H9 (cell line): ENCODE measurements around the gene METRNL. TPM values are rescaled to one million over a fixed set of nuclear protein-coding genes. Genes with fewer than 3 reads are reported as not detected.

ENCODE experiments used
- DNase-seq: peaks from one replicate; pipeline ENCODE4 v3.0.0-alpha.2; 2017
- H2AFZ ChIP-seq: one replicate; pipeline ENCODE4 v1.6.1; 2013; ENCODE audit warnings: mild to moderate bottlenecking, low read length, control low read depth, moderate library complexity
- H2AK5ac ChIP-seq: 2 replicates; pipeline ENCODE4 v1.6.1; 2013; ENCODE audit warnings: low read length, control low read depth, mixed read lengths; ENCODE audit not compliant: insufficient read length
- H2BK120ac ChIP-seq: one replicate; pipeline ENCODE4 v1.6.1; 2013; ENCODE audit warnings: low read depth, mild to moderate bottlenecking, low read length, control low read depth, inconsistent platforms; ENCODE audit not compliant: poor library complexity, severe bottlenecking
- H2BK12ac ChIP-seq: 2 replicates; pipeline ENCODE4 v1.6.1; 2013; ENCODE audit warnings: low read length, control low read depth, mixed read lengths, low read depth; ENCODE audit not compliant: insufficient read length
- H2BK15ac ChIP-seq: 2 replicates; pipeline ENCODE4 v1.6.1; 2013; ENCODE audit warnings: low read depth, low read length, control low read depth
- H2BK20ac ChIP-seq: one replicate; pipeline ENCODE4 v1.6.1; 2013; ENCODE audit warnings: low read depth, mild to moderate bottlenecking, low read length, control low read depth, inconsistent platforms; ENCODE audit not compliant: poor library complexity, severe bottlenecking
- H2BK5ac ChIP-seq: 2 replicates; pipeline ENCODE4 v1.6.1; 2013; ENCODE audit warnings: low read length, control low read depth, mixed read lengths; ENCODE audit not compliant: insufficient read length
- H3K14ac ChIP-seq: 2 replicates; pipeline ENCODE4 v1.6.1; 2013; ENCODE audit warnings: low read length, control low read depth; ENCODE audit not compliant: insufficient read depth
- H3K18ac ChIP-seq: 2 replicates; pipeline ENCODE4 v1.6.1; 2013; ENCODE audit warnings: low read depth, mild to moderate bottlenecking, mixed read lengths, low read length, control low read depth; ENCODE audit not compliant: insufficient read length
- H3K23ac ChIP-seq: 2 replicates; pipeline ENCODE4 v1.6.1; 2013; ENCODE audit warnings: low read length, control low read depth, mixed read lengths, low read depth; ENCODE audit not compliant: insufficient read length
- H3K23me2 ChIP-seq: 2 replicates; pipeline ENCODE4 v1.6.1; 2013; ENCODE audit warnings: low read depth, mild to moderate bottlenecking, mixed read lengths, low read length, control low read depth; ENCODE audit not compliant: insufficient read length, poor library complexity, severe bottlenecking
- H3K27ac ChIP-seq: 2 replicates; pipeline ENCODE4 v1.5.1; 2013; ENCODE audit warnings: low read length, control low read depth, mixed read lengths, low read depth; ENCODE audit not compliant: insufficient read length
- H3K27me3 ChIP-seq: 2 replicates; pipeline ENCODE4 v1.6.1; 2013; ENCODE audit warnings: low read length, control low read depth, inconsistent platforms; ENCODE audit not compliant: insufficient read depth
- H3K4ac ChIP-seq: 2 replicates; pipeline ENCODE4 v1.6.1; 2013; ENCODE audit warnings: low read depth, mild to moderate bottlenecking, control low read depth, inconsistent platforms, low read length, moderate library complexity
- H3K4me1 ChIP-seq: 2 replicates; pipeline ENCODE4 v1.6.1; 2013; ENCODE audit warnings: low read length, control low read depth, inconsistent platforms; ENCODE audit not compliant: insufficient read depth
- H3K4me2 ChIP-seq: 2 replicates; pipeline ENCODE4 v1.6.1; 2013; ENCODE audit warnings: low read length, control low read depth, mixed read lengths; ENCODE audit not compliant: insufficient read length, insufficient read depth
- H3K56ac ChIP-seq: 2 replicates; pipeline ENCODE4 v1.6.1; 2013; ENCODE audit warnings: low read depth, mild to moderate bottlenecking, mixed read lengths, low read length, control low read depth; ENCODE audit not compliant: insufficient read length
- H3K79me1 ChIP-seq: 2 replicates; pipeline ENCODE4 v1.6.1; 2013; ENCODE audit warnings: low read depth, mild to moderate bottlenecking, moderate library complexity, low read length, control low read depth, inconsistent platforms; ENCODE audit not compliant: insufficient read depth, poor library complexity, severe bottlenecking
- H3K79me2 ChIP-seq: 2 replicates; pipeline ENCODE4 v1.6.1; 2013; ENCODE audit warnings: low read length, control low read depth, inconsistent platforms; ENCODE audit not compliant: insufficient read depth
- H3K9ac ChIP-seq: 2 replicates; pipeline ENCODE4 v1.6.1; 2013; ENCODE audit warnings: low read length, control low read depth, mixed read lengths; ENCODE audit not compliant: insufficient read length; ENCODE audit errors: extremely low read depth
- H3K9me3 ChIP-seq: one replicate; pipeline ENCODE4 v1.6.1; 2013; ENCODE audit warnings: low read depth, low read length, inconsistent platforms; ENCODE audit not compliant: control insufficient read depth
- H3T11ph ChIP-seq: one replicate; pipeline ENCODE4 v1.6.1; 2013; ENCODE audit warnings: mild to moderate bottlenecking, low read length, control low read depth, inconsistent platforms
- H4K20me1 ChIP-seq: one replicate; pipeline ENCODE4 v1.6.1; 2013; ENCODE audit not compliant: control insufficient read depth, insufficient read length, insufficient read depth
- H4K5ac ChIP-seq: 2 replicates; pipeline ENCODE4 v1.6.1; 2013; ENCODE audit warnings: low read depth, mild to moderate bottlenecking, mixed read lengths, low read length, control low read depth; ENCODE audit not compliant: insufficient read length
- H4K8ac ChIP-seq: replicated peaks from 2 replicates; pipeline ENCODE4 v1.6.1; 2013; ENCODE audit warnings: low read length, control low read depth, mixed read lengths, low read depth; ENCODE audit not compliant: insufficient read length
- H4K91ac ChIP-seq: 2 replicates; pipeline ENCODE4 v1.6.1; 2013; ENCODE audit warnings: low read depth, mild to moderate bottlenecking, moderate library complexity, mixed read lengths, low read length, control low read depth; ENCODE audit not compliant: insufficient read length
- H3K27ac Mint-ChIP-seq, 3 experiments: 2 replicates in 2 of 3; 3 replicates in 1 of 3; pipeline ENCODE4 v1.8.0; 2020 to 2021; ENCODE audit warnings: mixed read lengths in 3 of 3, mild to moderate bottlenecking in 1 of 3, moderate library complexity in 1 of 3
- H3K27me3 Mint-ChIP-seq: 2 replicates; pipeline ENCODE4 v1.8.0; 2021; ENCODE audit warnings: low read depth, mild to moderate bottlenecking, moderate library complexity, mixed read lengths
- H3K36me3 Mint-ChIP-seq, 3 experiments: 2 replicates in 2 of 3; 3 replicates in 1 of 3; pipeline ENCODE4 v1.8.0; 2020 to 2021; ENCODE audit warnings: low read depth in 3 of 3, mixed read lengths in 3 of 3; ENCODE audit not compliant: insufficient read depth in 1 of 3
- H3K4me1 Mint-ChIP-seq, 2 experiments: 2 replicates each; pipeline ENCODE4 v1.8.0; 2020; ENCODE audit warnings: mixed read lengths in 2 of 2
- H3K4me3 Mint-ChIP-seq, 2 experiments: 2 replicates in 1 of 2; 3 replicates in 1 of 2; pipeline ENCODE4 v1.8.0; 2020 to 2021; ENCODE audit warnings: mild to moderate bottlenecking in 2 of 2, mixed read lengths in 2 of 2, moderate library complexity in 1 of 2
- H3K9me3 Mint-ChIP-seq, 2 experiments: 2 replicates in 1 of 2; 3 replicates in 1 of 2; pipeline ENCODE4 v1.8.0; 2020; ENCODE audit warnings: mild to moderate bottlenecking in 2 of 2, mixed read lengths in 2 of 2, moderate library complexity in 1 of 2
- WGBS: extraction: QIAGEN DNeasy Blood & Tissue Kit; methylation state at CpG from one replicate; pipeline ENCODE4 v1.1.7; 2013; ENCODE audit warnings: missing lambda C conversion rate, low lambda C conversion rate, mixed read lengths; ENCODE audit not compliant: insufficient read length; ENCODE audit errors: extremely low coverage; 5-methylcytosine and 5-hydroxymethylcytosine counted together
- total RNA-seq: library from RNA; stranded (reverse); gene quantifications from 2 replicates; pipeline ENCODE4 v1.2.1, GENCODE V29; 2021
- TF ChIP-seq, protein P1 (sequence below): fragments of 200-600 bp; sonication (generic); conservative IDR thresholded peaks from 3 replicates; pipeline ENCODE4 v1.8.0; 2021; ENCODE audit warnings: antibody characterized with exemption, mild to moderate bottlenecking

Gene METRNL
- total RNA-seq, 1 experiment from 2014 or later, result 21.4 TPM

GRCh38 chr17:83062818-83063671 is 16.4 kb upstream of the METRNL start:
- TF ChIP-seq, protein P1, sequence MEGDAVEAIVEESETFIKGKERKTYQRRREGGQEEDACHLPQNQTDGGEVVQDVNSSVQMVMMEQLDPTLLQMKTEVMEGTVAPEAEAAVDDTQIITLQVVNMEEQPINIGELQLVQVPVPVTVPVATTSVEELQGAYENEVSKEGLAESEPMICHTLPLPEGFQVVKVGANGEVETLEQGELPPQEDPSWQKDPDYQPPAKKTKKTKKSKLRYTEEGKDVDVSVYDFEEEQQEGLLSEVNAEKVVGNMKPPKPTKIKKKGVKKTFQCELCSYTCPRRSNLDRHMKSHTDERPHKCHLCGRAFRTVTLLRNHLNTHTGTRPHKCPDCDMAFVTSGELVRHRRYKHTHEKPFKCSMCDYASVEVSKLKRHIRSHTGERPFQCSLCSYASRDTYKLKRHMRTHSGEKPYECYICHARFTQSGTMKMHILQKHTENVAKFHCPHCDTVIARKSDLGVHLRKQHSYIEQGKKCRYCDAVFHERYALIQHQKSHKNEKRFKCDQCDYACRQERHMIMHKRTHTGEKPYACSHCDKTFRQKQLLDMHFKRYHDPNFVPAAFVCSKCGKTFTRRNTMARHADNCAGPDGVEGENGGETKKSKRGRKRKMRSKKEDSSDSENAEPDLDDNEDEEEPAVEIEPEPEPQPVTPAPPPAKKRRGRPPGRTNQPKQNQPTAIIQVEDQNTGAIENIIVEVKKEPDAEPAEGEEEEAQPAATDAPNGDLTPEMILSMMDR, result no peak
- Histone ChIP-seq H4K8ac (no peak overlapping the region), H3K23ac (no peak overlapping the region), H2BK12ac (no peak overlapping the region), H3K18ac (no peak overlapping the region), H3K4me1 (no peaks in the 10 kb centered on the region), H2AK5ac (no peak overlapping the region), H4K91ac (no peak overlapping the region), H3K79me1 (no peaks in the 10 kb centered on the region), H3K4me2 (no peak overlapping the region), H3K27ac (no peak overlapping the region), H4K5ac (no peak overlapping the region), H3T11ph (no peak overlapping the region), H2AFZ (no peak overlapping the region), H3K9me3 (no peaks in the 10 kb centered on the region), H3K4ac (no peak overlapping the region), H3K79me2 (no peaks in the 10 kb centered on the region), H2BK15ac (no peak overlapping the region), H3K56ac (no peak overlapping the region), H4K20me1 (no peaks in the 10 kb centered on the region), H2BK5ac (no peak overlapping the region), H2BK20ac (no peak overlapping the region), H3K27me3 (no peaks in the 10 kb centered on the region), H3K23me2 (no peaks in the 10 kb centered on the region), H3K14ac (no peak overlapping the region), H2BK120ac (no peak overlapping the region), H3K9ac (no peak overlapping the region)
- 0 out of 4 replicates have a peak, but pooled peaks cover 0 to 5% of the 10 kb centered on the region in 2 experiments for H3K4me1 Mint-ChIP-seq
- peak; percentile 28 for DNase-seq
- no peaks in the 10 kb centered on the region; the same call in none of the 2 replicates for H3K27me3 Mint-ChIP-seq
- peaks cover 0 to 1% (median 0%) of the 10 kb centered on the region in 3 experiments; a peak in 1 of 7 replicates for H3K36me3 Mint-ChIP-seq
- no peak overlapping the region for H3K4me3 Mint-ChIP-seq
- WGBS, result no CpG with 5 or more reads among the region's 30 CpGs
- peaks cover 0 to 2% of the 10 kb centered on the region in 2 experiments; a peak in 1 of 5 replicates for H3K9me3 Mint-ChIP-seq
- H3K27ac Mint-ChIP-seq, result no peak overlapping the region
